ENCODE data around the gene C5.

C5 gene

DNA sequence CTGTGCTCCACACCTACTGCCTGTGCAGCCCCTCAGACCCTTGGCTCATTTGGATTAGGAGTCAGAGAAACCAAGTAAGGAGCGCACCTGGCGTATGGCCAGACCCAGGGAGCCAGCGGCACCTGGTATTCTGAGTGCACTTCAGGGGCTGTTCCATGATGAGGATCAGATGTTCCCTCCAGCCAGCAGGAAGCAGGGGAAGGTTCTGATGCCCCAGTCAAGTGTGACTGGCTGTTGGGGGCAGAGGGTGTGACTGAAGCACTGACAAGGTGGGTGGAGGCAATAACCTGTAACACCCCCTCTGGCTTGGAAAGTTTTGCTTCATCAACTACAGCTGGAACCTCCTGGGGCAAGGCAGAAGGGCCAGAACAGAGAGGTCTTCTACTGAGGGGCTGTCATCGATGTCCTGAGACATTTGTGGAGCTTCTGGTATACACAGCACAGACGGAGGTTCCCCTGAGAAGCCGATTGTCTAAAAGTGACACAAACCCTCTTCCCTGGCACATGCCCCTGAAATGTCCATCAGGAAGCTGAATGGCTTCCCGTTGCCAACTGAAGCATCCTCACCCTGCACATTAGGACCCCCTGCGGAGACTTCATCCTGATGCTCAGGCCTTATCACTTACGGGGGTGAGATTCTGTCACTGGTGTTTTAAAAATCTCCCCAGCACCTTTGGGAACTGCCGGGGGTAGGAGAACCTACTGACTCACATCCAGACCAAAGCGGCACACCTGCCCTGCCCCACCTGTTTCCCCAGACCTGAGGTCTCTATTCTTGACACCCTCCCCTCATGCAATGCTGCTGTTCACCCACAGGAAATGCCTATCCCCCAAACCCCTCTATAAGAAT lies 144.5 kb downstream of the C5 start:
- DNase-seq = no peak

DNA sequence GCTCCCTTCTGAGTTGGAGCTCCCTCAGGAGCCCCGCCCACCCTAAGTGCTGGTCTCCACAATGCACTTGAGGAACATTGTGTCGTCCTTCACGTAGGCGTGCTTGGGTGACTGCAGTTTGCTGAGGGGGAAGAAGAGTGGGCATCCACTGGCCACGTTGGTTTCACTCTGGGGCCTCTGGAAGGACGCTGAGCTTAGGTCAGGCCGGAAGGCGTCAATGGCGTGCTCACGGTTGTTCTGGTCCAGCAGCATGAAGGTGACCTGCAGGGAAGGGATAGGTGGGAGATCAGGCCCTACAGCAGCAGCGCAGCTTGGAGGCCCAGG lies 145.1 kb downstream of the C5 start:
- DNase-seq = no peak

DNA sequence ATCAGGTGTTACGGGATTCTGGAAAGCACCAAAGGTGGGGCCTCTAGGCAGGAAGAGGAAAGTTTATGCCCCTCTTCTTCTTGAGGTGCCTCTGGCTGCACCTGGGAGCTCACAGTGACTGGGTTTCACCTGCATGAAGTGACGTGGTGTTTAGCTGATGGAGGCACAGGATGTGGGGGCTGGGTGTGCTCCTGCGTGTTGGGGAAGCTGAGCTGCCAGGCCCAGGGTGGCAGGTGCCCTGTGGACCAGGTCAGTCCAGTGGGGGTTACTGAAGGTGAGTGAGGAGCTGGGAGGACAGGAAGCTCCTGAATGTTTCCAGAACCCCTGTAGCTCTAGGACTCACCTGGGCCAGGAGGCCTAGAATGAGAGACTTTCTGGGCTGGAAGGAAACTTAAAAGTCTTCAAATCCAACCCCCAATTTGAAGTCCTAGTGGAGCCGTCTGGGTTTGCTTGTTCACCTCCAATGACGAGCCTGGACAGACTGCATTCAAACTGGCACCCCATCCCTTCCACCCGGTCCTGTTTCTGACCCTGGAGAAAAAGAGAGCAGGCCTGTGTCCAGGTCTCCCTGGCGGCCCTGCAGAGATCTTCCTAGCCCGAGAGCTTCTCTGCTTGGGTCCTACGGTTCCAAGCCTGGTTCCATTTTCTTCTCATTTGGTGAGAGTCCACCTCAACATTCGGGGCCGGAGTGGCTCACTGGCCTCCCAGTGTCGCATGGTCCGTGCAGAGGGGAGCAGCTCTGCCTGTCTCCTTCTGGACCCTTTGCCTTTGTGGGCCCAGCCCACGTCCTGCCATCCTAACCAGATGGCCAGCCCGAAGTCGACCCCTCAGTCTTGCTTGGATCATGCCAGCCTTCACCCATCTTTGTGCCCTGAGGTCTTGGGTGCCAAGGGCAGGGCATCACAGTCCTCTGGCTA lies 145.8 kb downstream of the C5 start:
- no peak for DNase-seq

DNA sequence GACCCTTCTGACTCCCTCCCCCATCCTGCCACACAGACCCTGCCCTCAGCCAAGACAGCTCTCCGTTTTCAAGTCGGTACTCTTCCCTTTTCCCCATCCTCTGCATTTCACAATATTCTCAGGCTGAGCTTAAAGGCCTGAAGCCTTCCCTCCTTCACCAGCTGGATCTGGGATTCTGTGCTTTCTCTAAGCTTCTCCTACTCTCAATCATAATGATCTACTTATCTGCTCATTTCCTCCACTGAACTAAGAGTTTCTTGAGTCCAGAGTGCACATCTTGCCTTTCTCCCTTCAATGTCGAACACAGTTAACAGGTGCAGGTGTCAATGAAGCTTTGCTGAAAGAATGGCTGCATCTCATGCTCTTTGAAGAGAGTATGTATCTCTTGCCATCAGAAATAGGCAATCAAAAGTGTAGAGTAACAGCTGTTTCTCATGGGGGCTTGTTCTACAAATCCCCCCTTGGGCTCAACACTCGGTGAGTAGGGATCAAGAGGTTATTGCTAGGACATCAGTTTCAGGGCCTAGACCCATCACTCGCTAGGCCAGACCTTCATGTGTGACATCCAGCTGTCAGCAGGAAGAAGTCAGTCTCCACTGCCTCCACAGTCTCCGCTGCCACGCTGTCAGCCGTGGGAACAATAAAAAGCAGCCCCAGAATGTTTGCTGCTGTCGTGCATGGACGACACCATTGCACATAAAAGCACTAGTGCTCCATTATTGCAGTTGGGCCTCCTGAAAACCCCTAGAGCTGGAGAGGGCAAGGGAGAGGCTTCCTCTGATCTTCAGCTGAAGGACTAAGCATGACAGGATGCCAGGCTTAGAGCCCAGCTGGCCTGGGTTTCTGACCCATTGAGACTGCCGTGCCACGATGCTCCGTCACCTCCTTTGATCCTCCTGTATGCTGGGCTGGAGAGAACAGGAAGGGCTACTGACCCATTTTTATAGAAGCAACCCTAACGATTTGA lies 147.2 kb downstream of the C5 start:
- DNase-seq = no peak

All from inflammatory macrophage (primary cell).